GM12878 (cell line): ENCODE measurements around the gene PARP16. TPM values are rescaled to one million over a fixed set of nuclear protein-coding genes. Genes with fewer than 3 reads are reported as not detected.

ENCODE experiments used
- ATAC-seq: fragments of 200-7000 bp; cut with Tn5 transposase; 3 replicates; pipeline ENCODE4 v1.9.1; 2020; ENCODE audit warnings: mild to moderate bottlenecking, moderate library complexity
- BruUV-seq: library from RNA; stranded (reverse); fragments of 400-500 nt; replicated peaks from 2 replicates; lab custom pipeline; 2021; lab: Mats Ljungman, UMichigan
- CTCF ChIA-PET: fragments of 300-600 bp; sonication (Branson Sonifier 250); formaldehyde crosslinking; extraction: SDS; loops from one replicate; lab custom pipeline; 2021; ENCODE audit warnings: inconsistent platforms; lab: Yijun Ruan, JAX
- POLR2A ChIA-PET: fragments of 350-600 bp; formaldehyde crosslinking; extraction: SDS; loops from one replicate; lab custom pipeline; 2021; ENCODE audit warnings: inconsistent platforms; lab: Charles Lee
- RAD21 ChIA-PET: fragments of 300-600 bp; sonication (Branson Sonifier 250); formaldehyde crosslinking; loops from one replicate; lab custom pipeline; 2023; ENCODE audit warnings: antibody characterized with exemption; ENCODE audit not compliant: unreplicated experiment; lab: Charles Lee
- SMC1A ChIA-PET: fragments of 300-600 bp; sonication (Branson Sonifier 250); formaldehyde crosslinking; loops from one replicate; lab custom pipeline; 2023; ENCODE audit not compliant: unreplicated experiment, uncharacterized antibody; lab: Charles Lee
- DNase-seq: peaks from one replicate; pipeline ENCODE4 v3.0.0-alpha.2; 2011; ENCODE audit warnings: low read depth, low spot score
- FAIRE-seq: peaks from 3 replicates; lab custom pipeline; 2011; peaks lifted over from hg19 to GRCh38; lab: Jason Lieb, UNC
- H2AFZ ChIP-seq: 2 replicates; pipeline ENCODE4 v1.6.0; 2011; ENCODE audit warnings: low read depth, low read length, control low read depth; ENCODE audit not compliant: control insufficient read depth
- H3K27ac ChIP-seq: 2 replicates; pipeline ENCODE4 v1.5.1; 2011; ENCODE audit warnings: control low read depth; ENCODE audit not compliant: control insufficient read depth, insufficient read depth
- H3K27me3 ChIP-seq, 2 experiments: replicated peaks in 1 of 2; 2 replicates each; pipeline versions ENCODE4 v1.6.0 to v1.6.1; 2011; ENCODE audit warnings: low read length in 1 of 2; ENCODE audit not compliant: control insufficient read depth in 2 of 2, insufficient read depth in 2 of 2
- H3K36me3 ChIP-seq, 2 experiments: 2 replicates each; pipeline ENCODE4 v1.5.1; 2011; ENCODE audit warnings: low read length in 1 of 2; ENCODE audit not compliant: control insufficient read depth in 2 of 2, insufficient read depth in 2 of 2
- H3K4me1 ChIP-seq: 2 replicates; pipeline ENCODE4 v1.6.1; 2011; ENCODE audit warnings: mild to moderate bottlenecking, low read length, moderate library complexity, mixed read lengths; ENCODE audit not compliant: control insufficient read depth, insufficient read depth
- H3K4me2 ChIP-seq: 2 replicates; pipeline ENCODE4 v1.6.0; 2011; ENCODE audit warnings: control low read depth; ENCODE audit not compliant: control insufficient read depth, insufficient read depth
- H3K4me3 ChIP-seq: fragments of 200-600 bp; sonication (generic); 2 replicates; pipeline ENCODE4 v1.5.1; 2016
- H3K79me2 ChIP-seq: 2 replicates; pipeline ENCODE4 v1.6.0; 2011; ENCODE audit warnings: low read length; ENCODE audit not compliant: control insufficient read depth, insufficient read depth
- H3K9ac ChIP-seq: 2 replicates; pipeline ENCODE4 v1.8.0; 2011; ENCODE audit warnings: low read length, control low read depth, mixed read lengths; ENCODE audit not compliant: control insufficient read depth, insufficient read depth
- H3K9me3 ChIP-seq: replicated peaks from 3 replicates; pipeline ENCODE4 v1.5.1; 2011; ENCODE audit warnings: mild to moderate bottlenecking, low read length; ENCODE audit not compliant: control insufficient read depth, insufficient read depth
- H4K20me1 ChIP-seq: 2 replicates; pipeline ENCODE4 v1.6.0; 2011; ENCODE audit not compliant: control insufficient read depth, insufficient read depth
- BCL3 ChIP-seq: IDR thresholded peaks from 2 replicates; pipeline ENCODE4 v1.6.1; 2011; ENCODE audit warnings: borderline replicate concordance, low read depth, mild to moderate bottlenecking, moderate library complexity, low read length; ENCODE audit not compliant: insufficient read depth, poor library complexity, severe bottlenecking
- CBX5 ChIP-seq: sonication (generic); IDR thresholded peaks from 2 replicates; pipeline ENCODE4 v1.6.1; 2016; ENCODE audit warnings: low read depth, moderate library complexity, mild to moderate bottlenecking, inconsistent platforms
- CREB1 ChIP-seq: IDR thresholded peaks from 2 replicates; pipeline ENCODE4 v1.6.1; 2012; ENCODE audit warnings: low read depth, mild to moderate bottlenecking, inconsistent platforms
- FOXK2 ChIP-seq: fragments of 450-650 bp; IDR thresholded peaks from 2 replicates; pipeline ENCODE4 v1.6.1; 2017; ENCODE audit warnings: mild to moderate bottlenecking, moderate library complexity
- HCFC1 ChIP-seq: fragments of 150-350 bp; IDR thresholded peaks from 2 replicates; pipeline ENCODE4 v1.6.1; 2014; ENCODE audit warnings: low read length
- IKZF1 ChIP-seq: fragments of 450-650 bp; conservative IDR thresholded peaks from 2 replicates; pipeline ENCODE4 v1.6.1; 2017; ENCODE audit warnings: antibody characterized with exemption, mild to moderate bottlenecking
- KDM1A ChIP-seq: fragments of 200-600 bp; sonication (generic); IDR thresholded peaks from 2 replicates; pipeline ENCODE4 v1.6.1; 2016; ENCODE audit warnings: borderline replicate concordance
- MYB ChIP-seq: fragments of 150-350 bp; IDR thresholded peaks from 2 replicates; pipeline ENCODE4 v1.6.1; 2014; ENCODE audit warnings: mild to moderate bottlenecking, low read depth, low read length, borderline replicate concordance
- NFYB ChIP-seq: IDR thresholded peaks from 2 replicates; pipeline ENCODE4 v1.6.1; 2011; ENCODE audit warnings: low read depth, mild to moderate bottlenecking, low read length, improper control_type of control experiment, moderate library complexity; ENCODE audit not compliant: insufficient read depth
- SIX5 ChIP-seq: IDR thresholded peaks from 2 replicates; pipeline ENCODE4 v1.6.1; 2011; ENCODE audit warnings: mild to moderate bottlenecking, low read depth, low read length, moderate library complexity; ENCODE audit not compliant: severe bottlenecking
- TCF12 ChIP-seq: IDR thresholded peaks from 2 replicates; pipeline ENCODE4 v1.6.1; 2011; ENCODE audit warnings: low read depth, mild to moderate bottlenecking, low read length
- WGBS: methylation state at CpG from one replicate; pipeline ENCODE4 v1.1.6; 2016; ENCODE audit warnings: low lambda C conversion rate; ENCODE audit not compliant: insufficient replicate concordance, insufficient coverage; ENCODE audit errors: missing lambda C conversion rate; 5-methylcytosine and 5-hydroxymethylcytosine counted together
- in situ Hi-C: fragments of 300-500 bp; cut with MboI; formaldehyde crosslinking; loops from 9 replicates; pipeline ENCODE4 v1.14.3; 2018; ENCODE audit warnings: mixed read lengths
- intact Hi-C: fragments of 100-400 bp; cut with micrococcal nuclease; formaldehyde crosslinking; loops from one replicate; pipeline ENCODE4 v1.14.2; 2022; ENCODE audit not compliant: unreplicated experiment
- polyA plus RNA-seq, 11 experiments: library from polyadenylated mRNA; depleted of rRNA in 4 of 11; unstranded in 6 of 11; stranded (reverse) in 5 of 11; fragments of >200 nt; fragmentation: Nextera tagmentation in 4 of 11; fragmentation: Illumina TruSeq in 1 of 11; extraction: Ambion mirVana in 4 of 11; extraction: Trizol in 1 of 11; gene quantifications; 1 replicate in 1 of 11; 2 replicates in 10 of 11; pipeline versions ENCODE4 v1.2.1 to v1.2.3, GENCODE V29; 2011 to 2016; ENCODE audit warnings: inconsistent platforms in 2 of 11, missing spikeins in 2 of 11, low read depth in 1 of 11
- total RNA-seq, 4 experiments: library from RNA; depleted of rRNA in 3 of 4; stranded (reverse); fragments of >200 nt in 3 of 4; fragmentation: Illumina TruSeq in 1 of 4; extraction: Trizol in 1 of 4; gene quantifications; 2 replicates each; pipeline versions ENCODE4 v1.2.1 to v1.2.3, GENCODE V29; 2013 to 2021

PARP16 gene
- total and polyA plus RNA-seq, 10 of the 15 experiments (the other 5 are each of a cell fraction or from before 2014, with no cell fraction given) = 4.9 to 15.7 (median 9.9) TPM

GRCh38 chr15:65309882-65310418 lies 23.3 kb upstream of the PARP16 start (continued):
- TF ChIP-seq BCL3 = no peak
- TF ChIP-seq IKZF1 = no peak
- no peak for TF ChIP-seq NFYB
- TF ChIP-seq HCFC1 = no peak

- DNase-seq = no peak
- no peak for FAIRE-seq
- no peak for ATAC-seq
- TF ChIP-seq TCF12 = no peak
- no peak for TF ChIP-seq CREB1
- no peak for TF ChIP-seq SIX5
- no peak for TF ChIP-seq FOXK2
- no peak for TF ChIP-seq KDM1A
- TF ChIP-seq CBX5 = no peak
- no peak for TF ChIP-seq MYB
- Histone ChIP-seq H3K27me3 (no peaks in the 10 kb centered on the region), H3K4me3 (no peak overlapping the region), H3K79me2 (no peaks in the 10 kb centered on the region), H3K36me3 (no peaks in the 10 kb centered on the region), H3K9me3 (no peaks in the 10 kb centered on the region), H3K4me2 (no peak overlapping the region), H3K4me1 (peaks cover 7% of the 10 kb centered on the region), H3K27ac (no peak overlapping the region), H4K20me1 (no peaks in the 10 kb centered on the region), H2AFZ (no peak overlapping the region), H3K9ac (no peak overlapping the region)
- POLR2A ChIA-PET = no interaction called here
- SMC1A ChIA-PET = no interaction called here
- in situ Hi-C loops (no loop called here), intact Hi-C loops (no loop called here)
- CTCF ChIA-PET = interaction anchor here (0.8 to 1.9 kb wide), 4 partner anchors 10 to 77 kb away, joined by 3 to 9 read pairs (median 3); no protein-coding TSS in a partner anchor
- RAD21 ChIA-PET = no interaction called here
- WGBS = 66% methylated on average over 6 of the region's 6 CpGs
- no TSS peak for BruUV-seq
Observed at GRCh38 chr15:65307978-65308377, 21.3 kb upstream of the PARP16 start.
